HG03280 (cell line): ENCODE measurements around the gene LTBP1.

Experiments
- ATAC-seq: cut with Tn5 transposase; IDR thresholded peaks from one replicate; pipeline ENCODE4 v1.9.1; 2021; ENCODE audit warnings: mild to moderate bottlenecking, moderate library complexity; ENCODE audit not compliant: unreplicated experiment

The LTBP1 gene

DNA sequence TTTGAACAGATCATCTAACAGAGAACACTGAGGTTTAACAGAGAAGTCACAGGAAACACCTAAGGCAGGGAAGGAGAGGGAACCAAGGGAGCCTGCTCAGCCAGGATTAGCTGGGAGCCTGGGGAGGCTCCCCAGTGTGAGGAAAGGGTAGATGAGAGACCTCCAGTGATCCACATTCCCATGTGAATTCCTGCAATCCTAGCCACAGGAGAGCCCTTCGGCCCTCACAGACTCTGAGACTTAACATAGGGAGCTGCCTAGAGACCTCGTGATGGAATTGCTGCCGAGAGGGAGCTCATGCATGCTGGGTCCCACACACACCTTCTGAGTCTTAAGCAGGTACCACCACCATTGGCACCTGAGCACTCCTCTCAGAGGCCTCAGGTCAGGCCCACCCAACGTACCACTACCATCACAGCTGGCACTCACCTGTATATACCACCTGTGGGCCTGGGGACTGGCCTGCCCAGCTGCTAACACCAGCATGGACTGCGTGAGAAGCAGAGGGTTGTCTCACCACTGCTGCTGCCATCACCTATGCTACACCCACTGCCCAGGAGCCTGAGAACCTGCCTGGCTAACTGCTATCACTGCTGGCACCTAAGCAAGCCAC lies 303.8 kb downstream of the LTBP1 start:
- no peak for ATAC-seq

DNA sequence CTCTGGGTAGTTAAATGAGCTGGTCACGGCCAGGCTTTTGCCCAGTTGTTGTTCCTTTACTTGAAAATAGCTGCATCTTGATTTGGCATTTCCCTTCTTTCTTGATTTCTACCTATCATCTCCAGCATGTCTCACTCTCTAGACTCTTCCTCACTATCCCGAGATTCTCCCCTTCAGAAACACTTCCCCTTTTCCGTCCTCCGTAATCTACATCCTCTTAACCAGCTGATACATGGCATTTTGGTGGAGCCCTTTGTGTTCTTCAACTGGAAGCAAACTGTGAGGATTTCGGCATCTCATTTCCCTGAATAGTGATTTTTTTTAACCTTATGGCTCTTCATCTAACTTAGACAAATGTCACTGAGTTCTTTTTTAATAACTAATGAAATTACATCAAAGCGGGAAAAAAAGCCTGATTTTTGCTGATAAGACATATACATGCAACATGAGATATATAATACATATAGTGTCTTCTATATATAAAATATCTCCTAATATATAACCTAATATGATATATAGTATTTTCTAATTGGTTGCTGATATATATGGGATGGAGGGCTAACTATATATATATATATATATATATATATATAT lies 309.5 kb downstream of the LTBP1 start:
- no peak for ATAC-seq

DNA sequence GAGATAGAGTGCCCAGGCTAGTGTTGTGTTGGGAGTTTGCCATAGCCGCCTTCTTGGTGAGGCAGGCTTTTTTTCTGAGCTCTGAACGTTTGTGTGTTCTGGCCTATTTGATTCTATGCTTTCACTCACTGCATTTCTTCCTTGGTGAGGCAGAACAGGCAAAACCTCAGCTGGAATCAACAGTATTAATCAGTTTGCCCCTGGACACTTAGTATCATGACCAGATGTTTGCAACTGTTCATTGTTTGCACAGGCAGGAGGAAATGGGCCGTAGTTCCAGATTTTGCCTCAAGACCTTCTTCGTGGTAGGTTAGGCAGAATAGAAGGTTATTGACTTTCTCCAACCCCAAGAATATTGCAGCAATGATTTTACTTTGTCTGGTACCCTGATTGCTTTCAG lies 311.6 kb downstream of the LTBP1 start:
- ATAC-seq = no peak

DNA sequence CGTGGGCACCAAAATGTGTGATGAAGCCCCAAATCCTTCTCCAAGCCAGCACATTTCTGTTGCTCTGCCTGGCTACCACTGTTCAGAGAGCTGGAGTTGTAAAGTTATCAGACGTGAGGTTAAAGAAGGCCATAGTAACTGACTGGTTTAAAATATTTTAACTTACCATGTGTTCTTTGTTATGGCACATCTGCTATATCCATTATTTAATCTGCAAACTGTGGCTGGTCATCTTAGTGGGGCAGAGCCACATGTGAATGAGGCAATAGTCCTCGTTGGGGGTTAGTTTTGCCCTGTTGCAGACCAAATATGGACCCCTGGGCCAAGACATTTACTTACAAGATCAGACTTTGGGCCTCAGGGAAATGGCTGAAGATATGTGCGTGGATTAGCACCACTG lies 315.3 kb downstream of the LTBP1 start:
- no peak for ATAC-seq

DNA sequence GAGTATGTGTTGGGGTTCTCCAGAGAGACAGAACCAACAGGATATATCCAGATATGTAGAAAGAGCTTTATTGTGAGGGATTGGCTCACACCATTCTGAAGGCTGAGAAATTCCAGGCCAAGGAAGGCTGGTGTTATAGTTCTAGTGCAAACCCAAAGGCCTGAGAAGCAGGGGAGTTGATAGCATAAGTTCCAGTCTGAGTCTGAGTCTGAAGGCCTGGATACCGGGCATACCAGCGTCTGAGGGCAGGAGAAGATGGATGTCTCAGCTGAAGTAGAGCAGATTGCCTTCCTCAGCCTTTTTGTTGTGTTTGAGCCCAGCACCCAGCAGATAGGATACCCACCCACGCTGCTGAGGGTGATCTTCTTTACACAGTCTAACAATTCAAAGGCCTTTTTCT lies 318.0 kb downstream of the LTBP1 start:
- no peak for ATAC-seq

DNA sequence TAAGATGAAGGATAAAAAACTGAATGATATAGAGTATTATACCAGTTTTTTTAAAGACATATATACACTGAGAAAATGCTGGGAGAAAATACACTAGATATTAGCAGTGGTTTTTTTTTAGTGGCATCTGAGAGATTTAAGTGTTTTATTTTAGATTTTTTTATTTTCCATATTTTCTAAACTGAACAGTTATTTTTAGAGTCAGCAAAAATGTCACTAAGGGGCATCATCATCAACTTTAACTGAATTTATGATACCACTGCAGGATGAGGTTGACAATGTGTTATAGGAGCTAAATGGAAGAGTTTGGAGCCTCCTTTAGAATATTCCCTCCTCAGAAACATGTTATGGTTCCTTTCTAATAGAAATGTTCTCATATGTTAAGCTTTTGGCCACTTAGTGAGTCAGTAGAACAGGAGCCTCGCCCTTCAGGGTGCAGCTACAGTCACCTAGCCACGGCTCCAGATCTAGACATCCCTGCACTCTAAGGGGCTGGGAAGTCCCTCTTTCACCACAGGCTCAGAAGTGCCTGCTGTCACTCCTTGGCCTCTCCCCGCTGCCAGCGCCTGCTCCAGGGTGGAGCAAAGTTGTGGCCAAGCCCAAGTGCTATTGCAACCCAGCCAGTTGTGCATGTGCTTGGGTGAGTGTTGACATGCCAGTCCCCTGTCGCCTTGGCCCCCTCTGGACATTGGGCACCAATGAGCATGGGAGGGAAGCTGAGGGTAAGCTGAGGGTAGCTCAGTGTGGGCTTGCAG lies 319.0 kb downstream of the LTBP1 start:
- no peak for ATAC-seq

DNA sequence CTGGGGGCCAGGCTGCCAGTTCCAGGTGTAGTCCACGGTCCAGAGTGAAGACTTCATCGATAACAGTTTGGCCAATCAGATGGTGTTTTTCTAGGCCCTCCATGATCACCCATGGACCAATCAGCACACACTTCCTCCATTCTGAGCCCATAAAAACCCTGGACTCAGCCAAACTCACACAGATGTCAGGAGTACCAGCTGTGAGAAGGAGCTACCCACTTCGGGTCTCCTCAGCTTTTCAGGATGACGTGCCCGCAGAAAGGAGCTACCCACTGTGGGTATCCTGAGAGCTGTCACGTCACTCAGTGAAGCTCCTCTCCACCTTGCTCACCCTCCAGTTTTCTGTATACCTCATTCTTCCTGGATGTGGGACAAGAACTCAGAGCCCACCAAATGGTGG lies 319.7 kb downstream of the LTBP1 start:
- ATAC-seq = no peak

DNA sequence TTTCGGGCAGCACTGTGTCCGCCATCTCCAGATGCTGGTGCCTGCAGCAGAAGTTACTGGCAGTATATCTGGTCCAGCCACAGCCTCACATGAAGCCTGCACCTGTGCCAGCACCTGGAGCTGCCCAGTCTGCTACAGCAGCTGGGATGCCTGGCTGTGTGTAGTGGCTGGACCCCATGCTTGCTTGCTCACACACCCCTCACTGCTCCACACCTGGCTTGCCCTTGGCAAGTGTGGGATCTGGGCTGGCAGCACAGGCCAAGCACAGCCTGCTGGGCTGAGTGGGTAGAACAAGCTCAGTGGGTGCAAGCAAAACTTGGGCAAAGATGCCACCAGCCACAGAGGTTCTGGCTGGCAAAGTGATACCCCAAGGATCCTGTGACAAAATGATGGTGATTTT lies 320.3 kb downstream of the LTBP1 start:
- no peak for ATAC-seq

DNA sequence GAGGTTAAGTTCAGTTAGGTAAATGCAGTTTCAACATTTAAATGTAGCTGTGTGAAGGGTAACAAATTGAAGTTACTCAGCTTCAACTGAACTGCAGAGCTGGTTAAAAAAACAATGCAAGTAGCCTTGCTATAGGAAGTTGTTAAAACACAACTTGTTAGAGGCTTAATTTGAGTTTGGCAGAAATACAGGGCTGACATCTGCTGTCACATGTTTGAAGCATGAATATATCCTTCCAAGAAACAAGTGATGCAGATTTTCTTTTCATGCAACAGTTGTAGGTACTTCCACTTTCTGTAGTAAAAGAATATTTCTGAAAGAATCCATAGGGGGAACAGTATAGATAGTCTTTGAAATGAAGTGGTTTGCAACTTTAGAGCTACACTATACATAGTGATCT lies 321.0 kb downstream of the LTBP1 start:
- ATAC-seq = no peak

DNA sequence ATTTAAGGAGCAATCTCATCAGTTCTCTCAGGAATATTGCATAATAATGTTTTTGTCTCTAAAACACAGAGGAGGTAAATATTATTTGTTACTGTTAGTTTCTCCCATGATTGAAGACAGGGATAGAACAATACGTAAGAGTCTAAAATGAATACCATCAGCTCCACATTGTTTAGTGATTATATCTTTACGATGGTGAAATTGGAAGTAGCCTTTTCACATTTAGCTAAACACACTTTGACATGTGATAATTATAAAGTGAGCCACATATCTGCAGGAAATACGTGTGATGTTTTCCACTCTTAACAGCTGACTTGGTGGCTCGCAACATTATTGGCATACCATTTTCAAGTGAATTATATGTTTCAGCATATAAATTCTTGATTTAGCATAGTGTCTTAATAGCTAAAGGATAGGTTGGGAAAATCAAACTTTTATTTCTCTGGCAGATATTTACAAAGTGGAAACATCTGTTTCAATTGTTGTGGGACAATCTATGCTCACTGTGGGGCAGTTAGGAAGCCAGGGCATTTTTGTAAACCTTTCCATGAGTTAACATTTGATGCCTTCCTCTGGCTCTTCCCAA lies 321.6 kb downstream of the LTBP1 start:
- ATAC-seq = no peak

DNA sequence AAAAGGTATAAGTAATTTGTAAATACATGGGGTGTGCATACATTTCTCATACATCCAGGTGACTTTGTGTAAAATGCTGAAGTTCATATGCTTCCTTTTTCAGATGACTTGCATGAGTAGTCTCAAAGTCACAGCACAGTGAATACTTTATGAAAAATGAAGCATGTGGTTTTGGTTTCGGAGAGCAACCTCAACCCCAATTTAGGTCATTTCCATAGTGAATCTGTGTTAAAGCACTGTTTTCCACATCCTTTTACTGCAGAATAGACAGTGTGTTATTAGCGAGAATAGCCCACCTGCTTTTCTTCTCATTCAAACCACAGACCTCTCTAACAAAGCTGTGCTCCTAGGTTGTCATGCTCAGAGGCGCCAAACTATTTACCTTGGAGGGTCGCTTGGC lies 325.2 kb downstream of the LTBP1 start:
- ATAC-seq = peak; percentile 95

DNA sequence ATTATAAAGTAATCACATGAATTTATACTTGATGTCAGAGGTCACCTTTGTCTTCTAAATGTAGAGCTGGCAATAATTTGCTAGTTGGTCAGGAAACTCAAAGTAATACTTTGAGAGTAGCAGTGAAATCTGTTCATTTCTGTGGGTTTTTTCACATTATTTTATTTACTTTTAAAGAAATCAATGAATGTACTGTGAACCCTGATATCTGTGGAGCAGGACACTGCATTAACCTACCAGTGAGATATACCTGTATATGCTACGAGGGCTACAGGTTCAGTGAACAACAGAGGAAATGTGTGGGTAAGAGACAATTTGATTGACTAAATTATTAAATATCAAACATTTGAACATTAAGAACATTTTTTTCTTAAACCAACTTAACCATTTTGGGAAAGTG lies 326.7 kb downstream of the LTBP1 start:
- ATAC-seq = no peak

DNA sequence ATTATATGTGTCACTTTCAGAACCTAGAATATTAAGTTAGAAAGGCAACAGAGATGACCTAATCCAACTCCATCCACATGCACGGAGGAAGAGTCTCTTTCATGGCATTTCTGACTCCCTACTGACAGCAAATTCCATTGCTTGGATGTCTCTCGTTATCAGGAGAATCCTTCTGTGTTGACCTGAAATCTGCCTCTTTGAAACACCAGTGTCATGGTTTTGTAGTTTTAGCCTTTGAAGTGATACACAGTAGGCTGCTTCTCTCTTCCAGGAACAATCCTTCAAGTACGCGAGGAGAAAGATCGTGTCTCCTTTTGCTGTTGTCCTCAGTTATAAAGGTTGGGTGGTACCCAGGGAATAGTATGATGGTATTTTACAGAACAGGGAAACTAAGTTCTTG lies 327.8 kb downstream of the LTBP1 start:
- ATAC-seq = no peak

DNA sequence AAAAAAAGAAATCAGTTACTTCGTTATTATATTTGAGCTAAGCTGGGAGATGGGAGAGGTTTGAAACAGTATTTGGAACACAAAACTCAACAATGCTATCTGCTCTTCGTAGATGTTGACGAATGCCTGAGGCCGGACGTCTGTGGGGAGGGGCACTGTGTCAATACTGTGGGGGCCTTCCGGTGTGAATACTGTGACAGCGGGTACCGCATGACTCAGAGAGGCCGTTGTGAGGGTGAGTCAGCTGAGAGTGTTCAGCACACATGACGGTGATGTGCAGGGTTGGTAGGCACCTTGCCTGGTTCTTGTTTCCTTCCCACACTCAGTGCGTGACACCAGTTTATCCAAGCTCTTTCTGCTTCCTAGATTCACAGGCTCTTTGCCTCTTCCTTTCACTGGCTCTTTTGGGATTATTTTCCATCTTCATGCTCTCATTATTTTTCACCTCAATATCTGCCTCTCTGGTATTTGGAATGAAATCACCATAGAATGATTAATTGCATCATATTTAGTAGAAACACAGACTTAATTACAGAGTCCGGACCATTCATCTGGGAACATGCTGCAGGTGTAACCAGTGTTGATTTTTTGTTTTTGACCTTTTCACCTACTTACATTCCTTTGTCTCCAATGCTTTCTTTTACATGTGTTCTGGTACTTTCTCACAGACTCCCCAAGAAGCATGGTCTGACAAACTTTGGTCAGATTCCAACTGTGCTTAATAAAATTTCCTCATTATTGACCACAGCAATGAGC lies 329.1 kb downstream of the LTBP1 start:
- ATAC-seq = no peak

DNA sequence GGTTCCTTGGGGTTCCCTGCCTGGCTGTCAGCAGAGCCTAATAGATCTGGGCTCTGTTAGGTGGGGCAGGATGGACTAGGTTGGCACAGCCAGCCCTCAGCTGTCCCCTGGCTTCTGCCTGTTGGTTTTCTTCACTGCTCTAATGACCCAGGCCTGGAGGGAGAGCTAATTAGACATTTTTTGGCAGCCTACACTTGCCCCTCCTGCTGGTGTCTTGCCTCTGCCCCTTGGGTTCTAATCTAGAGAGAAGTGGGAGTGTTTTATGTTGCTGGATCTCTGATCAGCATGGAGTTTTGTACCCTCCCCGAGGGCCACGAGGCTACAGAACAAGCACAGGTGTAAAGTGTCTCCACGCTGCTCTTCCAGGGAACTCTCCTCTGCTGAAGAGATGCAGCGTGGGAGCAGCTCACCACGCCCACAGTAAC lies 330.3 kb downstream of the LTBP1 start:
- ATAC-seq = no peak

DNA sequence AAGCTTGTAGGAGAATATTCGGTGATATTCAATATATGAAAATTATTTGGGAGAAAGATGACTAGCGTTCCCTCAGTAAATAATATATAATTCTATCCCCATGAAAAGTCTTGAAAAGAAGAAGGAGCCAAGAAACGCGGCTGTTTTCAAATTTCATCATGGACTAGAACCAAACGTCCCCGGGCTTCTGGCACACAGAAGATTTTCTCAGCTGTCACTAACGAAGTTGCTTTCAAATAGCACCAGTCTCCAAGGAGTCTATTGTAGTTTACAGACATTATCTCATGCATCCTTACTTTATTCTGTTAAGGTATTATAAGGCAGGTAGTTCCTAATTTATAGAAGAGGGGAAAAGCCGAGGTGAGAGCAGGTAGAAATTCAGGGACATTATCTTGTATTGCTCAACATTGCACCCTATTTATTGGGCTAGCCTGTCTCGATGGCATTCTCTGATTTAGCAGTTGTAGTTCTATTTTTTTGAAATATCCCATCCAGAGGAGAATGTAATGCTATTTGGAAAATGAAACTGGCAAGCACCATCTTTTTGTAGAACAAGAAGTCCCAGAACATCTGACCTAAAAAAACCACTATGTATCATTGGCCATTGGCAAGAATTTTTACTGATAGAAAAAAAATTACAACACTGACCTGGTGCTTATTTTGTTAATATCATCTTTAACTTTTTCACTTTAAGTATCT lies 331.6 kb downstream of the LTBP1 start:
- no peak for ATAC-seq

DNA sequence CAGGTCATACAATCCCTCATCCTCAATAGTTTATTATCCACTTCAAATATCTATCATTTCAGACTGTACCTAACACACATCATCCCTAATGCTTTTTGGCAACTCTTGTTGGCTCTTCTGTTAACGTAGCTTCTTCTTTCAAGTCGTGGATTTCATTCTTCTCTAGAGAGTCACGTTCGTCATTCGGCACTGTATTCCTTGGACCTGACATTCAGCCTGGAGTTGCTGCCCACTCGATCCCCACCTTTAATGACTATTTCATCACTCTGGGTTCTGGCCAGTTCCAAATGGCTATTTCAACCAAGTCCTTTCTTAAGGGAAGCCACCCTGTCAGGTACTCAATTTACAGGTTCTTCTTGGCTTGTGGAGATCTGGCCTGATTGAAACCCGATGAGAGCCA lies 337.5 kb downstream of the LTBP1 start:
- ATAC-seq = no peak

DNA sequence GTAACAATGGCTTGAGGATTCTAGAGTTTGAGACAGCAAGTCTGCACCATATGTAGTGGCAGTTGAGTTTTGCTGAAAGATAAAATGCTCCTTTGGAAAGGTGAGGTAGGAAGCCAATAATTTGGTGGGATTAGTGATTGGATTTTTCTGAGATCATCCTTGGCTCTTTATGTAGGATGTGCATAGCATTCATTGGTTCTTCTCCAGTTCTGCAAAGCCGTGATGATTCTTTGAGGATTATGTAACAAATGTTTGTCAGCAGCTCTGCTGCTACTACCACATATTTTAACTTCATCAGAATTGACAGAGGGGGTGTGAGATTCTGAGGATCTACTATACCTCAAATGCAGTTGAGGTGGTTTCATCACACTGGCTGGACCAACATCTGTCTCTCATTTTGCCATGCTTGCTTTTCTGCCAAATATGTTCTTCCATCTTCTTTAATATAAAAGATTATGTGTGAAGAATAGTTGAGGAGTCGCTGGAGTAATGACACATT lies 340.8 kb downstream of the LTBP1 start:
- no peak for ATAC-seq

DNA sequence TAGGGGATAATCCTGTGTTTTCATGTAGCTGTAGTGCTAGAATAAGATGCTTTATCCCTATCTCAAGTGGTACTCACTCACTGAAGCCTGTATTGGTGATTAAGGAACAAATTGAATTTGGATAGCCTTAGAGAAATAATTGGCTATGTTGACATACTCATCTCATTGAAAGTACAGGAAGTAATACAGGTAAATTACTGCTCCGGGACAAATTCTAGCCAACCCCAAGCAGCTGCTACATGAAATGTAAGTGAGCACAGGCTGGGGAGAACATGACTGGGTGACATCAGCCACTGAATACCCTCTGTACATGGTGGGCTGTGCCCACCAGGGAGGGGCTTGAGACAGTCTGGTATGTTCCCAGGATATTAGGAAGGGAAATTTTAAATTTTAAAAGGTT lies 341.3 kb downstream of the LTBP1 start:
- no peak for ATAC-seq

DNA sequence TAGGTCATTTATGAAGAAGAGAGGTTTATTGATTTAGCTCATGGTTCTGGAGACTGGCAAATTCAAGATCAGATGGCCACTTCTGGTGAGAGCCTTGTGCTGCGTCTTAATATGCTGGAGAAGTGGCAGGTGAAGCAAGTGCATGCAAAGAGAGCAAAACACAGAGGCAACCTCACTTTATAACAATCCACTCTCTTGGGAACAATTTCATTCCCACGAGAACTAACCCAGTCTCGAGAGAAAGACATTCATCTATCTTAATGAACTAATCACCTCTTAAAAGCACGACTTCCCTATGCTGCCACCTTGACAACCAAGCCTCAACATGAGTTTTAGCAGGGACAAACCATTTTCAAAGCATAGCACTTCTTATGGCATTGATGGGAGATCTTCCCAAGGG lies 343.2 kb downstream of the LTBP1 start:
- ATAC-seq = no peak
